ENCODE measurements around the gene YEATS4. TPM values are rescaled to one million over a fixed set of nuclear protein-coding genes. Genes with fewer than 3 reads are reported as not detected.

YEATS4 gene
- total and polyA plus RNA-seq, 8 donors, result 6.0 to 15.6 (median 10.6) TPM

DNA sequence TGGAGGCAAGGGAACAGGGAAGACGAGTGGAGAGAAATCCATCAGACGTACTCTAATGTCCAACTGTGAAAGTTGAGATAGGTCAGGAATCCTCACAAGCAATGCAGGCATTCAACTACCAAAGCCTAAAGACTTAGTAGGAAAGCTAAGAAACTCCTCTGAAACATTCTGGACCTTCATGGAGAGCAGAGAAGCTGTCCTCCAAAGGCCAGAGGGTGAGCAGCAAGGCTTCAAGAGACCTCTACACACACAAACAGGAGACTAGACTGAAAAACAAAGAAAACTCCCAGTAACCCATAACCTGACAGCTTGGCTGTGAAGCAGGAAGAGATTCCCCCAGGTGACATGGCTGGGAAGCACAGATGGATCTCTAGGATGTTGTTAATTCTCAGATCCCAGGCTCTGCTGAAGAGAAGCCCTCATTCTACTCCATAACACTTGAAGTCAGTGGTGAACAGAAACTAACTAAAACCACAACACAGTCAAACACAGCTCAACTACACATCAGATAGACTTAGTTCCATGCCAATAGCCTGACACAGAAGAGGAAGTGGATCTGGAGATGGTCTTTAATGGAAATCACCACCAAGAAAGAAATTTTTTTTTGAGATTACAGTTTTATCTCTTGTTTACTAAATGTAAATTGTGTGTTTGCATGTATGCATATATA, 34.6 kb upstream of the YEATS4 start:
- no peak overlapping the region for H3K27ac ChIP-seq
- WGBS, 2 donors, result 65 to 88% methylated on average over 2 of the region's 2 CpGs
- FAIRE-seq (no peak), ATAC-seq (peak in 2 of 4 donors; percentile 32 to 56), DNase-seq (no peak)
- TF ChIP-seq CTCF (IDR thresholded peaks at IDR 0.05), result no peak
- no peak overlapping the region for H3K4me3 ChIP-seq
- no peaks in the 10 kb centered on the region for H3K36me3 ChIP-seq
- no peaks in the 10 kb centered on the region for H3K9me3 ChIP-seq
- intact Hi-C loops (cut with DNase I), result no loop called here
- H3K27me3 ChIP-seq, result no peaks in the 10 kb centered on the region
- peaks cover 0 to 3% (median 0%) of the 10 kb centered on the region in 3 donors for H3K4me1 ChIP-seq

- H3K27ac ChIP-seq, result no peak overlapping the region
- no peak for TF ChIP-seq CTCF (IDR thresholded peaks at IDR 0.05)
- no peak overlapping the region for H3K4me3 ChIP-seq
- WGBS, 2 donors, result 88 to 94% methylated on average over 3 of the region's 3 CpGs
- FAIRE-seq (no peak), ATAC-seq (no peak), DNase-seq (no peak)
- peaks cover 6 to 9% (median 8%) of the 10 kb centered on the region in 3 donors for H3K4me1 ChIP-seq
- no peaks in the 10 kb centered on the region for H3K9me3 ChIP-seq
- H3K27me3 ChIP-seq, result no peaks in the 10 kb centered on the region
- H3K36me3 ChIP-seq, result no peaks in the 10 kb centered on the region
- intact Hi-C loops (cut with DNase I), result no loop called here
These were observed 31.1 kb upstream of the YEATS4 start for GRCh38 chr12:69328426-69328825.

GRCh38 chr12:69329669-69330428, 29.7 kb upstream of the YEATS4 start:
- no peak for DNase-seq
- Histone ChIP-seq H3K27ac (peak overlapping the region in 3 of 4 donors; percentile 79 to 93 (median 86)), H3K4me1 (peaks cover 12 to 21% (median 18%) of the 10 kb centered on the region in 3 donors), H3K27me3 (no peaks in the 10 kb centered on the region), H3K36me3 (no peaks in the 10 kb centered on the region), H3K4me3 (peak overlapping the region; percentile 25 to 49 (median 36)), H3K9me3 (no peaks in the 10 kb centered on the region)
- ATAC-seq, result peak in 2 of 4 donors; percentile 9 to 12
- no peak for FAIRE-seq
- intact Hi-C loops (cut with DNase I), result no loop called here
- WGBS, 2 donors, result 22 to 24% methylated on average over 8 of the region's 8 CpGs
- no peak for TF ChIP-seq CTCF (IDR thresholded peaks at IDR 0.05)

DNA sequence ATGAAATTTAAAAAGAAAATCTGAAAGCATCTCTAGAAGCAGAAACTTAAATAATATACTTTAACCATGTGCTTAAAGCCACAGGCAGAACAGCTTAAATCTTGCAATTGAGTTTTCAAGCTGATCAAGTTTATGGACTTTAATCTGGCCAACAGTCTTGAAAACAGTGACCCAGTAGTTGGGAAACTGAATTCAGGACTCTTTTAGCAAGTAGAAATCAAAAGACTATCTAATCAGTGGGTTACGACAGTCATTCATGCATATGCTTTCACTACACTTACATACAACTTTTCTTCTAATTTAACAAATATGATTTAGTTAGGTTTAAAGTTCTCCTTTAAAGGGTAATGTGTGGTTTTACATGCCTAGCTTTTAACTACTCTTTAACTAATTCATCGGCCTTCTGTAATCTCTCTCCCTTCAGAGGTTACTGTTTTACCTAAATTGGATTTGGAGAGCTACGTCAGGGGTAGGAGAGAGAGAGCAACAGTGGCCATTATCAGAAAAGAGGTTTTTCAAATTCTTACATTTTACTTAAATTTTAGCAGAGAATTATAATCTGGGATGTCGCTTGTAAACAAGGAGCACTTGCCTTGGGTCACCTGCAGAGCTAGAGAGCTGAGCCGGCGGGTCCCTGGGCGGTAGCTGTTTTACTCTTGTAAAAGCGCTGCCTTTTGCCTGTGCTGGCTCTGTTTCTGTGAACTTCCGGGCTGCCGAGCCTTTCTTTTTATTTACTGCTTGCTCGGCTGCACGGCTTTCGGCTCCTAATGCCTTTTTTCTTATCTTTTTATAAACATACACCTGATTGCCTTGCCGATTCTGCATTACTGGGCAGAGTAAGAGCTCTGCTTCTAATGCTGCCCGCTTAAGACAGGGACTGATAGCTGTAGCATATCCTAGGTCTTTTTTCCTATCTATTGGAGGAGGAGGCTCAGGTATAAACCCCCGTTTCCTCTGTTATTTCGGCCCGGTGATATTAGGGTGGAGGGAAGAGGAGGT, 28.8 kb upstream of the YEATS4 start:
- H3K36me3 ChIP-seq, result no peaks in the 10 kb centered on the region
- FAIRE-seq, result no peak
- peak overlapping the region; percentile 25 to 49 (median 36) for H3K4me3 ChIP-seq
- intact Hi-C loops (cut with DNase I), result no loop called here
- no peak for TF ChIP-seq CTCF (IDR thresholded peaks at IDR 0.05)
- peaks cover 12 to 21% (median 18%) of the 10 kb centered on the region in 3 donors for H3K4me1 ChIP-seq
- H3K27me3 ChIP-seq, result no peaks in the 10 kb centered on the region
- H3K27ac ChIP-seq, result peak overlapping the region; percentile 69 to 93 (median 82)
- 1 to 2% methylated on average over 18 of the region's 18 CpGs for WGBS, 2 donors
- ATAC-seq, result peak; percentile 72 to 83 (median 76)
- H3K9me3 ChIP-seq, result no peaks in the 10 kb centered on the region
- DNase-seq, result peak; percentile 62 to 77 (median 72)
